PFSK-1 (cell line): Measurements from ENCODE around the gene PDE8A.

Experiments
- SIN3A ChIP-seq: IDR thresholded peaks from 2 replicates; pipeline ENCODE4 v1.6.1; 2012; ENCODE audit warnings: mild to moderate bottlenecking, low read length, moderate library complexity, borderline replicate concordance; ENCODE audit not compliant: insufficient read depth
- TAF1 ChIP-seq: IDR thresholded peaks from 2 replicates; pipeline ENCODE4 v1.6.1; 2012; ENCODE audit warnings: low read length, control low read depth, borderline replicate concordance; ENCODE audit not compliant: insufficient read depth
- TF ChIP-seq, protein P1 (sequence below), 2 experiments: IDR thresholded peaks; 2 replicates each; pipeline versions ENCODE4 v1.6.1 to v1.8.0; 2011 to 2012; ENCODE audit warnings: low read depth in 2 of 2, low read length in 2 of 2, control low read depth in 1 of 2, inconsistent platforms in 1 of 2, mild to moderate bottlenecking in 1 of 2, moderate library complexity in 1 of 2; ENCODE audit not compliant: insufficient read depth in 1 of 2

- TF ChIP-seq SIN3A (no peak), TAF1 (no peak)
- TF ChIP-seq, protein P1, sequence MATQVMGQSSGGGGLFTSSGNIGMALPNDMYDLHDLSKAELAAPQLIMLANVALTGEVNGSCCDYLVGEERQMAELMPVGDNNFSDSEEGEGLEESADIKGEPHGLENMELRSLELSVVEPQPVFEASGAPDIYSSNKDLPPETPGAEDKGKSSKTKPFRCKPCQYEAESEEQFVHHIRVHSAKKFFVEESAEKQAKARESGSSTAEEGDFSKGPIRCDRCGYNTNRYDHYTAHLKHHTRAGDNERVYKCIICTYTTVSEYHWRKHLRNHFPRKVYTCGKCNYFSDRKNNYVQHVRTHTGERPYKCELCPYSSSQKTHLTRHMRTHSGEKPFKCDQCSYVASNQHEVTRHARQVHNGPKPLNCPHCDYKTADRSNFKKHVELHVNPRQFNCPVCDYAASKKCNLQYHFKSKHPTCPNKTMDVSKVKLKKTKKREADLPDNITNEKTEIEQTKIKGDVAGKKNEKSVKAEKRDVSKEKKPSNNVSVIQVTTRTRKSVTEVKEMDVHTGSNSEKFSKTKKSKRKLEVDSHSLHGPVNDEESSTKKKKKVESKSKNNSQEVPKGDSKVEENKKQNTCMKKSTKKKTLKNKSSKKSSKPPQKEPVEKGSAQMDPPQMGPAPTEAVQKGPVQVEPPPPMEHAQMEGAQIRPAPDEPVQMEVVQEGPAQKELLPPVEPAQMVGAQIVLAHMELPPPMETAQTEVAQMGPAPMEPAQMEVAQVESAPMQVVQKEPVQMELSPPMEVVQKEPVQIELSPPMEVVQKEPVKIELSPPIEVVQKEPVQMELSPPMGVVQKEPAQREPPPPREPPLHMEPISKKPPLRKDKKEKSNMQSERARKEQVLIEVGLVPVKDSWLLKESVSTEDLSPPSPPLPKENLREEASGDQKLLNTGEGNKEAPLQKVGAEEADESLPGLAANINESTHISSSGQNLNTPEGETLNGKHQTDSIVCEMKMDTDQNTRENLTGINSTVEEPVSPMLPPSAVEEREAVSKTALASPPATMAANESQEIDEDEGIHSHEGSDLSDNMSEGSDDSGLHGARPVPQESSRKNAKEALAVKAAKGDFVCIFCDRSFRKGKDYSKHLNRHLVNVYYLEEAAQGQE (IDR thresholded peaks at IDR 0.05; ENCODE audit: insufficient read depth in 1 of 2, low read depth in 2 of 2, low read length in 2 of 2), result no peak
Measured at GRCh38 chr15:85062560-85062959, 80.9 kb downstream of the PDE8A start.
